Prostate gland (tissue), 2 donors: Measurements from ENCODE around the gene SLC12A8. TPM values are rescaled to one million over a fixed set of nuclear protein-coding genes. Genes with fewer than 3 reads are reported as not detected.
"Not testable (repeated sequence)": the region's sequence is repeated elsewhere in the genome, so short reads cannot be mapped to it uniquely, and the experiment has no call there.

Experiments
- DNase-seq: peaks from one replicate; pipeline ENCODE4 v3.0.0-alpha.2; 2019; ENCODE audit warnings: low spot score
- H3K27ac ChIP-seq, 2 donors: fragments of 200-600 bp; sonication (generic); 2 replicates each; pipeline ENCODE4 v1.5.1; 2017 to 2019
- H3K27me3 ChIP-seq: fragments of 200-600 bp; sonication (generic); replicated peaks from 2 replicates; pipeline ENCODE4 v1.5.1; 2019; ENCODE audit not compliant: insufficient read depth
- H3K36me3 ChIP-seq, 2 donors: fragments of 200-600 bp; sonication (generic); 1 replicate in 1 of 2; 2 replicates in 1 of 2; pipeline versions ENCODE4 v1.5.1 to v1.8.1; 2017 to 2019
- H3K4me1 ChIP-seq: fragments of 200-600 bp; sonication (generic); replicated peaks from 2 replicates; pipeline ENCODE4 v1.5.1; 2019
- H3K4me3 ChIP-seq, 2 donors: fragments of 200-600 bp; sonication (generic); 2 replicates each; pipeline ENCODE4 v1.5.1; 2017 to 2019
- H3K9me3 ChIP-seq: fragments of 200-600 bp; sonication (generic); 2 replicates; pipeline ENCODE4 v1.5.1; 2017
- POLR2A ChIP-seq: fragments of 450-650 bp; IDR thresholded peaks from one replicate; pipeline ENCODE4 v1.6.1; 2016; ENCODE audit warnings: antibody characterized with exemption, mild to moderate bottlenecking
- POLR2AphosphoS5 ChIP-seq: sonication (generic); formaldehyde crosslinking; IDR thresholded peaks from one replicate; pipeline ENCODE4 v1.6.1; 2017; ENCODE audit warnings: antibody characterized with exemption
- WGBS: methylation state at CpG from one replicate; pipeline ENCODE4 v1.1.5; 2018; 5-methylcytosine and 5-hydroxymethylcytosine counted together
- intact Hi-C: fragments of 100-400 bp; cut with DNase I; formaldehyde crosslinking; loops from one replicate; pipeline ENCODE4 v1.14.2; 2022
- total RNA-seq, 2 donors: library from RNA; depleted of rRNA; stranded (reverse); fragments of >200 nt; gene quantifications; one replicate each; pipeline ENCODE4 v1.1.0, GENCODE V29; 2016
- TF ChIP-seq, protein P1 (sequence below), 4 experiments: fragments of 200-600 bp in 2 of 4; fragments of 450-650 bp in 2 of 4; sonication (generic) in 2 of 4; IDR thresholded peaks; 1 replicate in 3 of 4; 2 replicates in 1 of 4; pipeline ENCODE4 v1.5.1; 2016 to 2019; ENCODE audit warnings: antibody characterized with exemption in 4 of 4, mild to moderate bottlenecking in 2 of 4, moderate library complexity in 2 of 4

SLC12A8 gene
- total RNA-seq, 2 donors from 2014 or later, result 6.5 to 16.4 TPM

DNA sequence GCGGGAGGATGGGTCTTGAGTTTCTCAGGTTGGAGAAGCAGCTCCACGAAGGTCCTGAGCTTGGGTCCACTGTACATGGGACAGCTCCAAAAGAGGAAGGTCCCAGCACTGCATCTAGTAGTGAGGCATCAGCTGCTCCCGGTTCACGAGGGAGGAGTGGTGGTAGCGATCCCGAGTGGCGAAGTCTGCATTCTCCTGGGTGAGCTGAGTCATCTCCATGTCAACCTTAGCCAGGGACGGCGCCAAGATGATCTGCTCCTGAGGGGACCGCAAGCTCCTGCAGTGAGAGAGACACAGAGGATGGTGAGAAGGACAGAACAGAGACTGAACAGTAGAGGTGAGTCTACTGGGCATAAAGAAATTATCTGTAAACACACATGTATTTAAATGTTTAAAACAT lies 128.8 kb downstream of the SLC12A8 start:
- H3K9me3 ChIP-seq, result no peaks in the 10 kb centered on the region

GRCh38 chr3:125082339-125082738 lies 130.2 kb downstream of the SLC12A8 start:
- H3K36me3 ChIP-seq, intact Hi-C loops, H3K27me3 ChIP-seq, H3K4me1 ChIP-seq, H3K9me3 ChIP-seq, H3K4me3 ChIP-seq, H3K27ac ChIP-seq, DNase-seq: not testable (repeated sequence)
- 54% methylated on average over 4 of the region's 4 CpGs for WGBS

More for the DNA sequence above, 128.8 kb downstream of the SLC12A8 start:
- intact Hi-C loops, result no loop called here
- TF ChIP-seq, protein P1, sequence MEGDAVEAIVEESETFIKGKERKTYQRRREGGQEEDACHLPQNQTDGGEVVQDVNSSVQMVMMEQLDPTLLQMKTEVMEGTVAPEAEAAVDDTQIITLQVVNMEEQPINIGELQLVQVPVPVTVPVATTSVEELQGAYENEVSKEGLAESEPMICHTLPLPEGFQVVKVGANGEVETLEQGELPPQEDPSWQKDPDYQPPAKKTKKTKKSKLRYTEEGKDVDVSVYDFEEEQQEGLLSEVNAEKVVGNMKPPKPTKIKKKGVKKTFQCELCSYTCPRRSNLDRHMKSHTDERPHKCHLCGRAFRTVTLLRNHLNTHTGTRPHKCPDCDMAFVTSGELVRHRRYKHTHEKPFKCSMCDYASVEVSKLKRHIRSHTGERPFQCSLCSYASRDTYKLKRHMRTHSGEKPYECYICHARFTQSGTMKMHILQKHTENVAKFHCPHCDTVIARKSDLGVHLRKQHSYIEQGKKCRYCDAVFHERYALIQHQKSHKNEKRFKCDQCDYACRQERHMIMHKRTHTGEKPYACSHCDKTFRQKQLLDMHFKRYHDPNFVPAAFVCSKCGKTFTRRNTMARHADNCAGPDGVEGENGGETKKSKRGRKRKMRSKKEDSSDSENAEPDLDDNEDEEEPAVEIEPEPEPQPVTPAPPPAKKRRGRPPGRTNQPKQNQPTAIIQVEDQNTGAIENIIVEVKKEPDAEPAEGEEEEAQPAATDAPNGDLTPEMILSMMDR (IDR thresholded peaks at IDR 0.05), result no peak
- TF ChIP-seq POLR2A (no peak), POLR2AphosphoS5 (no peak)
- H3K4me3 ChIP-seq, result no peak overlapping the region
- H3K27me3 ChIP-seq, result no peaks in the 10 kb centered on the region
- WGBS, result 89% methylated on average over 10 of the region's 10 CpGs
- no peaks in the 10 kb centered on the region for H3K36me3 ChIP-seq
- H3K27ac ChIP-seq, result no peak overlapping the region
- no peak for DNase-seq
- no peaks in the 10 kb centered on the region for H3K4me1 ChIP-seq

DNA sequence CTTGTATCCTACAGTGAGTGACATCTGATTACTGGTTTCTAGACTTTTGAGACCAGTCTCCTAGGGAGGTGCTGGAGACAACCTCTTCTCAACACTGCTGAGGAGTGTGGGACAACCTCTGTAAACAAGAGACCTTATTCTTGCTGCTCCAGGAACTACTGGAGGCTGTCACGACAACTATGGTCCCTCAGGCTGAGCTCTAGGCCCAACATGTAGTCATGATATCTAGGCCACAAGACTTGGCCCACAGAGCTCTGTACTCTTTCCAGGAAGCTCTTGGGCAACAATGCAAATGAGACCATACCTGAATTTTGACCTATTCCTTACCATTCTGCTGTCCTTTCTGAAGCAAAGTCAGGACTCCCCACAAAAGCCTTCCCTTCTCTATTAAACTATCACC lies 132.5 kb downstream of the SLC12A8 start:
- Histone ChIP-seq H3K9me3 (no peaks in the 10 kb centered on the region), H3K4me3 (no peak overlapping the region), H3K27me3 (no peaks in the 10 kb centered on the region), H3K27ac (no peak overlapping the region), H3K4me1 (no peaks in the 10 kb centered on the region), H3K36me3 (no peaks in the 10 kb centered on the region)
- intact Hi-C loops, result no loop called here
- no peak for DNase-seq
- TF ChIP-seq, protein P1 (IDR thresholded peaks at IDR 0.05), result no peak
- no peak for TF ChIP-seq POLR2AphosphoS5
- no peak for TF ChIP-seq POLR2A
- 94% methylated on average over 1 of the region's 1 CpG for WGBS

DNA sequence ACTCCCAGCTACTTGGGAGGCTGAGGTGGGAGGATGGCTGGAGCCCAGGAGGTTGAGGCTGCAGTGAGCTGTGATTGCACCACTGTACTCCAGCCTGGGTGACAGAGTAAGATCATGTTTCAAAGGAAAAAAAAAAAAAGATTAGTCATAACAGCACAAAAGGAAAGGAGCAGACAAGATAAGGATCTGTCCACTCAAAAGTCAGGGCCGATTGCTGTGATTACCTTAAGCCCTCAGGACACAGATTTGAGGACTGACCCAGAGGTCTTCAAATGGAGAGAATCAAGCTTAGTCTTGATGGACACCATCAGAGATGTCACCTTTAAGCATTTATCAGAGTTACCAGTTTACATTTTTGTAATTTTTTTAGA lies 132.9 kb downstream of the SLC12A8 start:
- H3K27ac ChIP-seq, result no peak overlapping the region
- WGBS, result 50% methylated on average over 1 of the region's 1 CpG
- intact Hi-C loops, result no loop called here
- H3K4me1 ChIP-seq, result no peaks in the 10 kb centered on the region
- no peak for TF ChIP-seq POLR2A
- TF ChIP-seq, protein P1 (IDR thresholded peaks at IDR 0.05), result no peak
- no peak for TF ChIP-seq POLR2AphosphoS5
- no peaks in the 10 kb centered on the region for H3K27me3 ChIP-seq
- H3K9me3 ChIP-seq, result no peaks in the 10 kb centered on the region
- no peak overlapping the region for H3K4me3 ChIP-seq
- DNase-seq, result no peak
- H3K36me3 ChIP-seq, result no peaks in the 10 kb centered on the region

GRCh38 chr3:125078951-125079674 lies 133.4 kb downstream of the SLC12A8 start:
- H3K9me3 ChIP-seq, result no peaks in the 10 kb centered on the region
- H3K27ac ChIP-seq, result no peak overlapping the region
- WGBS, result 85% methylated on average over 5 of the region's 6 CpGs
- no peaks in the 10 kb centered on the region for H3K27me3 ChIP-seq
- no peaks in the 10 kb centered on the region for H3K4me1 ChIP-seq
- DNase-seq, result no peak
- H3K36me3 ChIP-seq, result no peaks in the 10 kb centered on the region
- TF ChIP-seq POLR2A, result no peak
- TF ChIP-seq POLR2AphosphoS5, result no peak
- TF ChIP-seq, protein P1 (IDR thresholded peaks at IDR 0.05), result no peak
- intact Hi-C loops, result no loop called here
- H3K4me3 ChIP-seq, result no peak overlapping the region
